ENCODE results near the gene CMC4.

- TF ChIP-seq, protein P1, sequence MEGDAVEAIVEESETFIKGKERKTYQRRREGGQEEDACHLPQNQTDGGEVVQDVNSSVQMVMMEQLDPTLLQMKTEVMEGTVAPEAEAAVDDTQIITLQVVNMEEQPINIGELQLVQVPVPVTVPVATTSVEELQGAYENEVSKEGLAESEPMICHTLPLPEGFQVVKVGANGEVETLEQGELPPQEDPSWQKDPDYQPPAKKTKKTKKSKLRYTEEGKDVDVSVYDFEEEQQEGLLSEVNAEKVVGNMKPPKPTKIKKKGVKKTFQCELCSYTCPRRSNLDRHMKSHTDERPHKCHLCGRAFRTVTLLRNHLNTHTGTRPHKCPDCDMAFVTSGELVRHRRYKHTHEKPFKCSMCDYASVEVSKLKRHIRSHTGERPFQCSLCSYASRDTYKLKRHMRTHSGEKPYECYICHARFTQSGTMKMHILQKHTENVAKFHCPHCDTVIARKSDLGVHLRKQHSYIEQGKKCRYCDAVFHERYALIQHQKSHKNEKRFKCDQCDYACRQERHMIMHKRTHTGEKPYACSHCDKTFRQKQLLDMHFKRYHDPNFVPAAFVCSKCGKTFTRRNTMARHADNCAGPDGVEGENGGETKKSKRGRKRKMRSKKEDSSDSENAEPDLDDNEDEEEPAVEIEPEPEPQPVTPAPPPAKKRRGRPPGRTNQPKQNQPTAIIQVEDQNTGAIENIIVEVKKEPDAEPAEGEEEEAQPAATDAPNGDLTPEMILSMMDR (IDR thresholded peaks at IDR 0.05; ENCODE audit: insufficient read depth, low read length): no peak
- no peak for TF ChIP-seq POLR2AphosphoS5 (IDR thresholded peaks at IDR 0.05; ENCODE audit: low read depth)
- TF ChIP-seq GABPA (IDR thresholded peaks at IDR 0.05; ENCODE audit: low read depth): no peak
- TF ChIP-seq, protein P2, sequence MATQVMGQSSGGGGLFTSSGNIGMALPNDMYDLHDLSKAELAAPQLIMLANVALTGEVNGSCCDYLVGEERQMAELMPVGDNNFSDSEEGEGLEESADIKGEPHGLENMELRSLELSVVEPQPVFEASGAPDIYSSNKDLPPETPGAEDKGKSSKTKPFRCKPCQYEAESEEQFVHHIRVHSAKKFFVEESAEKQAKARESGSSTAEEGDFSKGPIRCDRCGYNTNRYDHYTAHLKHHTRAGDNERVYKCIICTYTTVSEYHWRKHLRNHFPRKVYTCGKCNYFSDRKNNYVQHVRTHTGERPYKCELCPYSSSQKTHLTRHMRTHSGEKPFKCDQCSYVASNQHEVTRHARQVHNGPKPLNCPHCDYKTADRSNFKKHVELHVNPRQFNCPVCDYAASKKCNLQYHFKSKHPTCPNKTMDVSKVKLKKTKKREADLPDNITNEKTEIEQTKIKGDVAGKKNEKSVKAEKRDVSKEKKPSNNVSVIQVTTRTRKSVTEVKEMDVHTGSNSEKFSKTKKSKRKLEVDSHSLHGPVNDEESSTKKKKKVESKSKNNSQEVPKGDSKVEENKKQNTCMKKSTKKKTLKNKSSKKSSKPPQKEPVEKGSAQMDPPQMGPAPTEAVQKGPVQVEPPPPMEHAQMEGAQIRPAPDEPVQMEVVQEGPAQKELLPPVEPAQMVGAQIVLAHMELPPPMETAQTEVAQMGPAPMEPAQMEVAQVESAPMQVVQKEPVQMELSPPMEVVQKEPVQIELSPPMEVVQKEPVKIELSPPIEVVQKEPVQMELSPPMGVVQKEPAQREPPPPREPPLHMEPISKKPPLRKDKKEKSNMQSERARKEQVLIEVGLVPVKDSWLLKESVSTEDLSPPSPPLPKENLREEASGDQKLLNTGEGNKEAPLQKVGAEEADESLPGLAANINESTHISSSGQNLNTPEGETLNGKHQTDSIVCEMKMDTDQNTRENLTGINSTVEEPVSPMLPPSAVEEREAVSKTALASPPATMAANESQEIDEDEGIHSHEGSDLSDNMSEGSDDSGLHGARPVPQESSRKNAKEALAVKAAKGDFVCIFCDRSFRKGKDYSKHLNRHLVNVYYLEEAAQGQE (IDR thresholded peaks at IDR 0.05; ENCODE audit: insufficient replicate concordance, low read depth): no peak
- no peak for TF ChIP-seq SPI1 (IDR thresholded peaks at IDR 0.05; ENCODE audit: borderline replicate concordance, low read depth)
These were observed 42.2 kb upstream of the CMC4 start for GRCh38 chrX:155113097-155113496.

Data from HL-60 (cell line).